Stimulated activated CD8-positive, alpha-beta memory T cell treated with anti-CD3 and anti-CD28 coated beads, Interleukin-15, amount 100 ng/mL, for 4 hours (primary cell): ENCODE results near the gene ARG1.
"Not testable (repeated sequence)": the region's sequence is repeated elsewhere in the genome, so short reads cannot be mapped to it uniquely, and the experiment has no call there.

Experiments
- DNase-seq, 2 donors: peaks; one replicate each; pipeline ENCODE4 v3.0.0-alpha.2; 2020; ENCODE audit warnings: low read depth in 2 of 2

Gene ARG1

GRCh38 chr6:131572686-131573415, at the start of gene ARG1:
ARG1 (plus strand) TSS chr6:131573226; CDS start chr6:131573283, 57 bp downstream.
- DNase-seq, result no peak

- DNase-seq, result no peak
Measured at GRCh38 chr6:131523988-131524673, 48.9 kb upstream of the ARG1 start.

GRCh38 chr6:131524695-131525336, 48.2 kb upstream of the ARG1 start:
- no peak for DNase-seq

- not testable (repeated sequence) for DNase-seq
Measured at GRCh38 chr6:131530936-131531335, 42.1 kb upstream of the ARG1 start.

- DNase-seq, result not testable (repeated sequence)
Measured at GRCh38 chr6:131531681-131532080, 41.3 kb upstream of the ARG1 start.

- DNase-seq, result no peak
Measured at GRCh38 chr6:131532580-131533039, 40.4 kb upstream of the ARG1 start.

- DNase-seq, result not testable (repeated sequence)
Measured at GRCh38 chr6:131538615-131539014, 34.4 kb upstream of the ARG1 start.

GRCh38 chr6:131545317-131545716, 27.7 kb upstream of the ARG1 start:
- no peak for DNase-seq

GRCh38 chr6:131547488-131547887, 25.5 kb upstream of the ARG1 start:
- no peak for DNase-seq

GRCh38 chr6:131548441-131548840, 24.6 kb upstream of the ARG1 start:
- DNase-seq, result no peak

- no peak for DNase-seq
Measured at GRCh38 chr6:131549811-131550210, 23.2 kb upstream of the ARG1 start.

GRCh38 chr6:131551902-131552301, 21.1 kb upstream of the ARG1 start:
- no peak for DNase-seq

GRCh38 chr6:131552572-131552971, 20.5 kb upstream of the ARG1 start:
- DNase-seq, result no peak

- no peak for DNase-seq
Measured at GRCh38 chr6:131555992-131556391, 17.0 kb upstream of the ARG1 start.

GRCh38 chr6:131558922-131559321, 14.1 kb upstream of the ARG1 start:
- DNase-seq, result no peak

- DNase-seq, result no peak
Measured at GRCh38 chr6:131561925-131562707, 10.9 kb upstream of the ARG1 start.

- DNase-seq, result no peak
Measured at GRCh38 chr6:131565056-131565455, 8.0 kb upstream of the ARG1 start.

- DNase-seq, result no peak
Measured at GRCh38 chr6:131568726-131569125, 4.3 kb upstream of the ARG1 start.

GRCh38 chr6:131574133-131574532, 1.1 kb downstream of the ARG1 start:
- DNase-seq, result no peak

- DNase-seq, result no peak
Measured at GRCh38 chr6:131574686-131575085, 1.7 kb downstream of the ARG1 start.

GRCh38 chr6:131575834-131576478, 2.9 kb downstream of the ARG1 start:
- no peak for DNase-seq
